Measurements from ENCODE around the gene ACAD9. TPM values are rescaled to one million over a fixed set of nuclear protein-coding genes. Genes with fewer than 3 reads are reported as not detected.

The ACAD9 gene
- total RNA-seq, 2 experiments from 2014 or later, result 69.5 to 88.5 TPM

DNA sequence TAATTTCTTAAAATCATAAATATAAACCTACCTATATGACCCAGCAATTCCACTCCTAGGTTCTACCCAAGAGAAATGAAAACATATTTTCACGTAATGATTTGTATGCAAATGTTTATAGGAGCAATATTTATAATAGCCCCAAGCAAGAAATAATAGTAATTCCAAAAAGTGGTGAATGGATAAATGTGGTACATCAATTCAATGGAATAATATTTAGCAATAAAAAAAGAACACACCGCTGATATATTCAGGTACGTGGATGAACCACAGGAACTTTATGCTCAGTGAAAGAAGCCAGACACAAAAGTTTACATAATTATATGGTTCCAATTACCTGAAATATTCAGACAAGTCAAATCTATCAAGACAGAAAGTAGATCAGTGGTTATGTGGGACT lies 49.9 kb downstream of the ACAD9 start:
- Histone ChIP-seq H3K4me1 (ENCODE audit: insufficient read depth, low read length, poor library complexity, severe bottlenecking) (no peaks in the 10 kb centered on the region), H3K4me2 (ENCODE audit: low read length) (no peak overlapping the region), H3K4me3 (ENCODE audit: low read depth, low read length, poor library complexity, severe bottlenecking) (no peak overlapping the region), H3K79me2 (ENCODE audit: insufficient read depth, low read depth, low read length) (no peaks in the 10 kb centered on the region), H2AFZ (ENCODE audit: low read length) (no peak overlapping the region), H4K20me1 (ENCODE audit: insufficient read depth, low read length) (no peaks in the 10 kb centered on the region), H3K9me3 (ENCODE audit: low read length) (peaks cover 13% of the 10 kb centered on the region), H3K36me3 (ENCODE audit: insufficient read depth, low read length) (no peaks in the 10 kb centered on the region), H3K9me2 (ENCODE audit: insufficient read depth, low read length) (no peaks in the 10 kb centered on the region), H3K27ac (ENCODE audit: low read depth, low read length, poor library complexity, severe bottlenecking) (no peak overlapping the region)
- no peak for DNase-seq (ENCODE audit: low spot score)
- ChIA-PET CTCF (ENCODE audit: unreplicated experiment) (no interaction called here), POLR2A (no interaction called here)
- intact Hi-C loops (cut with micrococcal nuclease; ENCODE audit: unreplicated experiment), result no loop called here
- no TSS peak for BruUV-seq (replicated peaks)
- TF ChIP-seq, protein P1, sequence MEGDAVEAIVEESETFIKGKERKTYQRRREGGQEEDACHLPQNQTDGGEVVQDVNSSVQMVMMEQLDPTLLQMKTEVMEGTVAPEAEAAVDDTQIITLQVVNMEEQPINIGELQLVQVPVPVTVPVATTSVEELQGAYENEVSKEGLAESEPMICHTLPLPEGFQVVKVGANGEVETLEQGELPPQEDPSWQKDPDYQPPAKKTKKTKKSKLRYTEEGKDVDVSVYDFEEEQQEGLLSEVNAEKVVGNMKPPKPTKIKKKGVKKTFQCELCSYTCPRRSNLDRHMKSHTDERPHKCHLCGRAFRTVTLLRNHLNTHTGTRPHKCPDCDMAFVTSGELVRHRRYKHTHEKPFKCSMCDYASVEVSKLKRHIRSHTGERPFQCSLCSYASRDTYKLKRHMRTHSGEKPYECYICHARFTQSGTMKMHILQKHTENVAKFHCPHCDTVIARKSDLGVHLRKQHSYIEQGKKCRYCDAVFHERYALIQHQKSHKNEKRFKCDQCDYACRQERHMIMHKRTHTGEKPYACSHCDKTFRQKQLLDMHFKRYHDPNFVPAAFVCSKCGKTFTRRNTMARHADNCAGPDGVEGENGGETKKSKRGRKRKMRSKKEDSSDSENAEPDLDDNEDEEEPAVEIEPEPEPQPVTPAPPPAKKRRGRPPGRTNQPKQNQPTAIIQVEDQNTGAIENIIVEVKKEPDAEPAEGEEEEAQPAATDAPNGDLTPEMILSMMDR (conservative IDR thresholded peaks at IDR 0.05; ENCODE audit: low read length), result no peak
- no peak for TF ChIP-seq EZH2phosphoT487 (IDR thresholded peaks at IDR 0.05; ENCODE audit: borderline replicate concordance, low read depth, low read length)

DNA sequence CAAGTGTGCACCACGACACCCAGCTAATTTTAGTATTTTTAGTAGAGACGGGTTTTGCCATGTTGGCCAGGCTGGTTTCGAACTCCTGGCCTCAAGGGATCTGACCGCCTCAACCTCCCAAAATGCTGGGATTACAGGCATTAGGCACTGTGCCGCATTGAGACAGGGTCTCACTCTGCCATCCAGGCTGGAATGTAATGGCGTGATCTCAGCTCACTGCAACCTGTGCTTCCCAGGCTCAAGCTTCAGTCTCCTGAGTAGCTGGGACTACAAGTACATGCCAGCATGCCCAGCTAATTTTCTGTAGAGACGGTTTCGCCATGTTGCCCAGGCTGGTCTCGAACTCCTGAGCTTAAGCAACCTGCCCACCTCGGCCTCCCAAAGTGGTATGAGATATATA lies 51.6 kb downstream of the ACAD9 start:
- Histone ChIP-seq H3K4me3 (ENCODE audit: low read depth, low read length, poor library complexity, severe bottlenecking) (no peak overlapping the region), H4K20me1 (ENCODE audit: insufficient read depth, low read length) (no peaks in the 10 kb centered on the region), H3K4me1 (ENCODE audit: insufficient read depth, low read length, poor library complexity, severe bottlenecking) (no peaks in the 10 kb centered on the region), H3K36me3 (ENCODE audit: insufficient read depth, low read length) (no peaks in the 10 kb centered on the region), H2AFZ (ENCODE audit: low read length) (no peak overlapping the region), H3K9me2 (ENCODE audit: insufficient read depth, low read length) (no peaks in the 10 kb centered on the region), H3K4me2 (ENCODE audit: low read length) (no peak overlapping the region), H3K79me2 (ENCODE audit: insufficient read depth, low read depth, low read length) (no peaks in the 10 kb centered on the region), H3K27ac (ENCODE audit: low read depth, low read length, poor library complexity, severe bottlenecking) (no peak overlapping the region), H3K9me3 (ENCODE audit: low read length) (0 out of 2 replicates have a peak, but pooled peaks cover under 1% of the 10 kb centered on the region)
- TF ChIP-seq, protein P1 (conservative IDR thresholded peaks at IDR 0.05; ENCODE audit: low read length), result no peak
- DNase-seq (ENCODE audit: low spot score), result no peak
- intact Hi-C loops (cut with micrococcal nuclease; ENCODE audit: unreplicated experiment), result no loop called here
- no TSS peak for BruUV-seq (replicated peaks)
- CTCF ChIA-PET (ENCODE audit: unreplicated experiment), result no interaction called here
- POLR2A ChIA-PET, result interaction anchor here (1.2 kb wide), 1 partner anchor 64 kb away, joined by 4 read pairs; no protein-coding TSS in a partner anchor

DNA sequence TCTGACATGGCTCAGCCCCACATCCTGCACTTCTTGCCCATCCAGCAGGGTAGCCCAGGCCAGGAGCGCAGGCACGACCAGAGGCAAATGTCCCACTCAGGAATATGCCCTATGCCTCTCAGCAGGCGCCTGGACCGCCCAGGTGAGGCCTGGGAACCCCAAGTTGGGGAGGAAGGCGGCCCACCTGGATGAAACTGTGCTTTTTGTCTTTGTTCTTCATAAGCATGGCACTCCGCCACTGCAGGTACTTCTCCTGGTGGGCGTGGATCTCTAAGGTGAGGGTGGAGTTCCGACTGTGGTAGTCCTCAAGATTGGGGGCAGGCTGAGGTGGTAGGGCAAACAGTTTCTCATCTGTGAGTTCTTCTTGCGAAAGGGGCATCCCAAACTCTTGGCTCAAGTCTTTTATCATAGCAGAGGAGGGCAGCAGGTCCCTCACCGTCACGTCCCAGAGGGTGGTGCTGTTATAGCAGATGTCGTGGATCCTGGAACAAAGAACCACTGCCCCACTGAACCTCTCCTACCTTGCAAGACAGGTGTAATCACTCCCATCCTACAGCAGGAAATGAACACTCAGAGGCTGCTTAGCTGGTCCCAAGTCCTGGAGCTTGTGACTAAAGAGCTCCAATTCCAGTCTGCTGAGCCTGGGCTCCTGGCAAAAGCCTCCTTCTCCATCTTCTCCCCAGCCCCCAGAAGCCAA lies 53.2 kb downstream of the ACAD9 start:
- no peaks in the 10 kb centered on the region for H3K9me3 ChIP-seq (ENCODE audit: low read length)
- H2AFZ ChIP-seq (ENCODE audit: low read length), result no peak overlapping the region
- no peak overlapping the region for H3K27ac ChIP-seq (ENCODE audit: low read depth, low read length, poor library complexity, severe bottlenecking)
- TF ChIP-seq, protein P1 (conservative IDR thresholded peaks at IDR 0.05; ENCODE audit: low read length), result no peak
- TF ChIP-seq EZH2phosphoT487 (IDR thresholded peaks at IDR 0.05; ENCODE audit: borderline replicate concordance, low read depth, low read length), result no peak
- no peaks in the 10 kb centered on the region for H3K79me2 ChIP-seq (ENCODE audit: insufficient read depth, low read depth, low read length)
- BruUV-seq (replicated peaks), result no TSS peak
- no peak for DNase-seq (ENCODE audit: low spot score)
- intact Hi-C loops (cut with micrococcal nuclease; ENCODE audit: unreplicated experiment), result no loop called here
- no peak overlapping the region for H3K4me2 ChIP-seq (ENCODE audit: low read length)
- no peaks in the 10 kb centered on the region for H3K36me3 ChIP-seq (ENCODE audit: insufficient read depth, low read length)
- no peaks in the 10 kb centered on the region for H3K9me2 ChIP-seq (ENCODE audit: insufficient read depth, low read length)
- no peaks in the 10 kb centered on the region for H4K20me1 ChIP-seq (ENCODE audit: insufficient read depth, low read length)
- POLR2A ChIA-PET, result interaction anchor here (0.5 to 0.6 kb wide), 2 partner anchors 15 to 254 kb away, joined by 3 read pairs; no protein-coding TSS in a partner anchor
- CTCF ChIA-PET (ENCODE audit: unreplicated experiment), result no interaction called here
- no peaks in the 10 kb centered on the region for H3K4me1 ChIP-seq (ENCODE audit: insufficient read depth, low read length, poor library complexity, severe bottlenecking)
- H3K4me3 ChIP-seq (ENCODE audit: low read depth, low read length, poor library complexity, severe bottlenecking), result no peak overlapping the region

Measured in OCI-LY7 (cell line).